ENCODE measurements around the gene VARS2.

GRCh38 chr6:30945281-30945680 is 31.2 kb downstream of the VARS2 start:
- TF ChIP-seq CTCF (IDR thresholded peaks at IDR 0.05; ENCODE audit: borderline replicate concordance, extremely low read depth, low read length, poor library complexity, severe bottlenecking) (no peak), EZH2 (IDR thresholded peaks at IDR 0.05; ENCODE audit: borderline replicate concordance, low read depth, low read length, severe bottlenecking) (no peak)
